D341Med (cell line): ENCODE measurements around the gene EEFSEC.
A peak's percentile ranks its signal among the peaks of the same experiment; 100 is the strongest.

Experiments
- DNase-seq: peaks from one replicate; pipeline ENCODE4 v3.0.0; 2012; ENCODE audit warnings: low spot score

Gene EEFSEC

DNA sequence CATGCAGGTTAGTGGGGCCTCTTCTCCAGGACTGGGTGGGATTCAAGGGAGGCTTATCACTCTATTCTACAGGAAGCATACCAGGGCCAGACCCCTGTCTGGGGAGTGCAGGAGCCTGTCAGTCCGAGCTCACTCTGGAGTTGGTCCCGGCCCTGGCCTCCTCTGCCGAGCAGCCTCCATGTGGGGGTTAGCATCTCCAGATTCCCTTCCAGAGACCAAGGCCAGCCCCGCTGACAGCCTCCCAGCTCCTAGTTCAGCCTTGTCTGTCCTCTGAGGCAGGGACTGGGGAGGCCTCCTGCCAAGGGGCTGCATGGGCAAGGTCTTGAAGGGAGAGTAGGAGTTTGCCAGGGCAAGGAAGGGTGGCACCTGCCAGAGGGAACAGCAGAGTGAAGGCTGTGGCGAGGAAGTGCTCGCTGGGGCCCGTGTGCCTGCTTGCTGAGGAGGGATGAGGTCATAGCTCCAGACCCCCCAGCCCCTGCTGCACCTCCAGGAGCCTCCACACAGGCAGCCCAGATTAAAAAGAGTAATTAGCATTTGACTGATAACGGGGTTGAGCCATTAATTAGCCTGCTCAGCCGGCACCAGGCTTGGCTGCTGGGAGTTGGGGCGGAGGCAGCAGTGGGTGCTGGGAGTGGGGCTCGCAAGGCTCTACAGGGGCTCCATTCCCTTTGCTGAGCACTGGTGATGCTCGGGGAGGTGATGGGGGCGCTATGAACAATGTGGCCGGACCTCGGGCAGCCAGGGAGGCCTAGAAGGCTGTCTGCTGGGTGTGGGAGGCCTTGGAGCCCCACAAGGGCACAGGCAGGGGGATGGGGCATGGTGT, 259.1 kb downstream of the EEFSEC start:
- DNase-seq, result peak; percentile 56

GRCh38 chr3:128413003-128413370, 259.7 kb downstream of the EEFSEC start:
- no peak for DNase-seq

DNA sequence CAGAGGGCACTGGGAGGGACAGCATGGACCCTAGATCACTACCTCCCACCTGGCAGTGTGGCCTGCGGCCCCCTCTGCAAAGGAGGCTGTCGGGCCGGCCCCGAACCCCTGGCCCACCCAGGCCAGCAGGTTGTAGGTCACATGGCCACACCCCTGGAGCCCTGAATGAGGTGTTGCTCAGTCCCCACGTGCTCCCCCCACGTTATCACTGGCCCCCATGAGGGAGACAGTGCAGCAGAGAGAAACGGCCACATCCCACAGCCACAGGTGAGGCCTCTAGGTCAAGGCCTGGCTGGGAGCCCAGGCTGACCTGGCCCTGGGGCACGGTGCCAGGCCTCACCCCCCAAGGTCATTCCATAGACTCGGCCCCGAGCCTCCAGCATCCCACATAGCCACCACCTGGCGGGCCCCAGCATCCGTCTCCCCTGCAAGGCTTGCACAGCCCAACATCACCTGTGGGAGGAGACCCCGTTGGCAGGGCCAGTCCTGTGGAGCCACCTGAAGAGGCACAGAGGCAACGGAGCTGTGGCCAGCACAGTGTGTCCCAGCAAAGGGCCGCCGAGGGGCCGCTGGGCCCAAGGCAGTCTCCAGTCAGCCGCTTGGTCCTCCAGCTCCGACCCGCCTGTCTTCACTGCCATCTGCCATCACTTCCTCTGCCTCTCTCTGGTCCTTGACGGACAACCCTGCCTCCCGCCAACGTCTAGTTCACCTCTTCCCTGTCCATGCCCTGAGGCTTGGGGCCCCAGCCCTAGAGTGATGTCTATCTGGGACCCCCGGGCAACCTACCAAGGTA, 260.3 kb downstream of the EEFSEC start:
- DNase-seq, result no peak

GRCh38 chr3:128415200-128415772, 262.0 kb downstream of the EEFSEC start:
- no peak for DNase-seq

DNA sequence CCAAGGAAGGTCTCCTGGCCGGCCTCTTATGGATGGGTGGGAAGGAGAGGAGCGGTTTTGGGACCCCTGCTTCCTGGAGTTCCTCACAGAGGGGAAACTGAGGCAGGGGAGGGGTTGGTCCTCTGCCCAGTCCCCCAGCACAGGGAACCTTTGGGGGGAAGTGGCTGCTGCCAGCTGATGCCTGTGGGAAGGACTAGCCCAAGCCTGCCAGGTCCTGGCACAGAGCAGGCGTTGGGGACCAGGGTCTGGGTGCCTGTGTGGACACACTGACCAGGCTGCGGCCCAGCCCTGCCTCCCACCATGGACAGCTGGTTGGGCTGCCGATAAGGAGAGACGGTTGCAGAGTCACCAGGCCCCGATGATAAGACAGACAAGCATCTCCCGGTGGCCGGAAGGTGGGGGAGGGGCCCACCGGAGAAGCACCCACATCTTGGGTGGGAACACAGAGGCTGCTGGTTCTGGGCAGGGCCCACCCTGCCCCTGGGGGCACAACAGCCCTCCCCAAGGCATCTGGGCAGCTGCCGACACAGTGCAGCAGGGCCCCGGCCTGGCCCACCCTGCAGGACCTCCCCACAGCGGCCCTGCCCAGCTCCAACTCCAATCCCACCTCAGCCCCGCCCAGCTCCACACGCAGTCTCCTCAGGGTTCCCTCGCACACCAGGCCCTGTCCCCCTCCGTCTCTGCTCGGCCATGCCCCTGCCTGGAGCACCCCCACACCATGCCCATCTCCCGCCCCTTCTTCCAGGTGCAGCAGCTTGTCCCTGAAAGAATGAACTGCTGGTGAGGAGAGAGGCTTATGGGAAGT, 262.7 kb downstream of the EEFSEC start:
- no peak for DNase-seq

GRCh38 chr3:128416578-128417211, 263.4 kb downstream of the EEFSEC start:
- no peak for DNase-seq

DNA sequence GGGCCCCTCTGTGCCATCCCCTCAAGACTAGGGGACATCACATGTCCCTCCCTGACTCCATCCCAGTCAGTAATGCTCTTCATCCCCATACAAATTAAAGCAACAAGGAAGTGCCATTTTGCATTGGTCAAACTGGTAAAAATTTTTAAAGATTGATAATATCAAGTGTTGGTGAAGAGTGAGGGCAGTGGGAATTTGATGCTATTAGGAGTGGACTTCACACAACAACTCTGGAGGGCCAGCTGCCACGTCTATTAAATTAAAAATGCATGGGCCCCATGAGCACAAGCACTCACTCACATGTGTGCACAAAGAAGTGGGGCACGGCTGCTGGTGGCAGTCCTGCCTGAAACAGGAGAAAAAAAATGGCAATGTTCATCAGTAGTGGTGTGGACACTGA, 265.6 kb downstream of the EEFSEC start:
- DNase-seq, result no peak

- no peak for DNase-seq
Measured at GRCh38 chr3:128419311-128419710, 266.0 kb downstream of the EEFSEC start.

DNA sequence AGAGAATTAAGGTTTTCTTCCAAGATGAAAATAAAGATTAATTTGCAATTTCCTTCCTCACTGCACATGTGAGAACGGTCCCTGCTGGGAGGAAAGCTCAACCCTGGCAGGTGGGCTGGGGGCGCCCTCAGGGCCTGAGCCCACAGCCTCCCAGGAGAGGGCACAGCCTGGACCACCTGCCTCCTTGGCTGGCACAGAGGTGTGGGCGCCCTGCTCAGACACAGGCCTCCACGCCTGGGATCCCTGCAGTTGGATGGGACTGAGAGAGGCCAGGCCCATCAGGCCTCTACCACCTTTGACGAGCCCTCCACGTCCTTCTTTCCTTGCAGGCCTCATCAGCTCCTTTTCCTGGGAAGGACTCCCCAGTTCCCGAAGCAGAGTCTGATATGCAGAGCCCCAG, 267.0 kb downstream of the EEFSEC start:
- no peak for DNase-seq

GRCh38 chr3:128420720-128421438, 267.6 kb downstream of the EEFSEC start:
- DNase-seq, result no peak

DNA sequence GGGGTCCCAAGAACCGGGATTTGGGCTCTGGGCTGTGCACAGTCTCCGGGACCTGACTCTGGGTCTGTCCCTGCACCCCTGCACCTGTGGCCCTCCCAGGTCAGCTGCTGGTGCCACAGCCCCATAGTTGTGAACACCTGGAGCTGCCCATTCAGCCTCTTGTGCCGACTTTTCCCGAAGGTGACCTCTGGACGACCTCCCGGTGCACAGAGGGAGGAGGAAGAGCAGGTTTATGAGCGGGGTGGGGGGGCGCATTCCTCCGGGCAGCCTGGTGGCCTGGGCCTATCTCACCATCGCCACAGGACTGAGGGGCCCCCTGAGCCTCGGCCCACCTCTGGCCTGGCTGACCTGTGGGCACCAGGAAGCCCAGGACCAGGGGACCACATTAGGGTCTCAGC, 268.2 kb downstream of the EEFSEC start:
- no peak for DNase-seq

DNA sequence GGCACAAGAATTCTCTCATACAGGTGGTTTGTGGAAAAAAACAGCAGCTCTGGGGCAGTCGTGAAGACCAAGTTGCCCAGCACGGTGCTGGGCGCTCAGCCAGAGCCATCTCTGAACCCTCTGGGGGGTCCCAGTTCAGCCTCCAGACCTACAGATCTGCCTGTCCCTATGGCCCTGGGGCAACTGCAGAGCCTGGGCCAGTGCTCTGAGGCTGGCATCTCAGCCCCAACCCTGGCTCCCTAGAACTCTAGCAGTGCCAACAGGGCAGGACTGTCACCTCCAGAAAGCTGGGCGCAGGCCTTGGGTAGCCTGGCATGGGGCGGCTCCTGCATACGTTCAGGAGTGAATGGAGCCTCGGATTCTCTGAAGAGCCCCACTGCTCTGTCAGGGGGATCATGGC, 268.7 kb downstream of the EEFSEC start:
- no peak for DNase-seq

DNA sequence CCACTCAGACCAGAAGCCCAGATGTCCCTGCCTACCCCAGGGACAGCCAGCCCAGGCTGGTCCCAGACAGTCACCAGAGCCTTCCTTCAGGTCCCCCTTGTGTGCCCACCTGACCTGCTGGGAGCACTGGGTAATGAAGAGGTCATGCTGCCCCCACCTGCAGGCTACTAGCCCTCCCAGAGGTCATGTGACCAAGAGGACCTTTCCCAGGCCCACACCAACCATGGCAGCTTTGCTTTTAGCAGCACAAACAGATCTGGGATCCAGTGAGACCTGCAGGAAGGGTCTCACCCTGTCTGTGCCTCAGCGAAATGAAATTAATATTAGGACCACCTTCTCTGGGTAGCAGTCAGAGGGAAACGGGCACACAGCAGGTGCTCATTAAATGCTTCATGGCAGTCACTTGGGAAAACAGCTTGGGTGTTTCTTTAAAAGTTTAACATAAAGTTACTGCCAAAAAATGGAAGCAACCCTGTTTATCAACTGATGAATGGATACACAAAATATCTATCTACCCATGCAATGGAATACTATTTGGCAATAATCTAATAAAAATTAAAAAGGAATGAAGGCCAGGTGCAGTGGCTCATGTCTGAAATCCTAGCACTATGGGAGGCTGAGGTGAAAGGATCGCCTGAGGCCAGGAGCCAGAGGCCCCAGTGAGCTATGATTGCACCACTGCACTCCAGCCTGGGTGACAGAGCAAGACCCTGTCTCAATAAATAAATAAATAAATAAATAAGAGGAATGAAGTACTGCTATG, 269.7 kb downstream of the EEFSEC start:
- no peak for DNase-seq

DNA sequence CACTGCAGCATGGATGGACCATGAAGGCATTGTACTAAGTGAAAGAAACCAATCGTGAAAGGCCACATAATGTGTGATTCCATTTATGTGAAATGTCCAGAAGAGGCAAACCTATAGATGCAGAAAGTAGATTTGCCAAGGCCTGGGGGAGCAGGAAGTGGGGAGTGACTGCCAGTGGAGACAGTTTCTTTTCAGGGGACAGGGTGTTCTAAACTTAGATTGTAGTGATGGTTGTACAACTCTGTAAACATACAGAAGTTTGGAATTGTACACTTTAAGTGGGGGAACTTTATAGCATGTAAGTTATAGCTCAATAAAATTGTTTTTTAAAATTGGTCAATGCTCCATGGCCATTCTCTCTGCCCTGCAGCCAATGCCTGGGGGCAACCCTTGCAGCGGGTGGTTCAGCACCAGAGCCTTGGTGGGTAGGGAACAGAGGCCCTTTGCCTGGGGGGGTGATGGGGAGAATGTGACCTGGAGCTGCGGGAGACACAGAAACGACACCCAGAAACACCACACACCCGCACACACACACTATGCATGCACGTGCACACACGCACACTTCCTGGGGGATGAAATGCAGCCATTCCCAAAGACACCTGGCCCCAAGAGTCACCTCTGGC, 270.4 kb downstream of the EEFSEC start:
- no peak for DNase-seq

- no peak for DNase-seq
Measured at GRCh38 chr3:128424508-128425069, 271.3 kb downstream of the EEFSEC start.

GRCh38 chr3:128425142-128425845, 272.0 kb downstream of the EEFSEC start:
- no peak for DNase-seq

GRCh38 chr3:128425846-128426127, 272.5 kb downstream of the EEFSEC start:
- DNase-seq, result no peak

DNA sequence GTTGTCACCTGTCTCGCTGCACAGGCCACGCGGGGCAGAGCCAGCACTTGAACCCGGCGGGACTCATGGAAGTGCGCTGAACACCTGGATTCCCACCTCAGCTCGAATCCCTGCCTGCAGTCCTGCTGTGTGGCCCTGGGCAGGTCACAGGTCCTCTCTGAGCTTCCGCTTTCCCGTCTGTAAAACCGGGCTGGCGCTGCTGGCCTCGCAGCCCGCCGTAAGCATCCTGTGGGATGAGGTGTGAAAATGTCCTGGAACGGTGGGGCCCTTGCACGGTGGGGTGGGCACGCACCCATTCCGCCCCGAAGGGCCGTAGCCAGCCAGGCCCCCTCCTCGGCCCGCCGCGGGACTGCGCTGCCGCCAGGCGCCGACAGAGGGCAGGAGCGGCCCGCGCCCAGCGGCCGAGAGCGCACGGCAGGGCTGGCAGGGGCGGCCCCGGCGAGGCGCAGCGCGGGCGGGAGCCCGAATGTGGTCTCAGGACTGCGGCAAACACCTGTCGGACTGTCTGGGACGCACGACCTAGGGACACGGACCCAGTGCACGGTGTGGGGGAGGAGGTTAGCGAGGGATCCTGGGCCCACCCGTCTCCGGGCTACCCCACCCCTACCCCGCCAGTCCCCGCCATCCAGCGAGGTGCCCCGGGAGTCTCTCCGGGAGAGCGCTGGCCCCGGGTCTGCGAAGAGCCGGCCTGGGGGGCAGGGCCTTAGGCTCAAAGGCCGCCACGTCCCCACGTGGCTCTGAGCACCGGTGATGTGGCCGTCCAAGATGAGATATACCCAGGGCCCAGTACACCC, 273.0 kb downstream of the EEFSEC start:
- DNase-seq, result peak; percentile 98
